Measurements from ENCODE around the gene CSGALNACT2. TPM values are rescaled to one million over a fixed set of nuclear protein-coding genes. Genes with fewer than 3 reads are reported as not detected.

The CSGALNACT2 gene
- total and polyA plus RNA-seq, 10 of the 15 experiments (the other 5 are each of a cell fraction or from before 2014, with no cell fraction given), result 2.5 to 12.6 (median 8.7) TPM

DNA sequence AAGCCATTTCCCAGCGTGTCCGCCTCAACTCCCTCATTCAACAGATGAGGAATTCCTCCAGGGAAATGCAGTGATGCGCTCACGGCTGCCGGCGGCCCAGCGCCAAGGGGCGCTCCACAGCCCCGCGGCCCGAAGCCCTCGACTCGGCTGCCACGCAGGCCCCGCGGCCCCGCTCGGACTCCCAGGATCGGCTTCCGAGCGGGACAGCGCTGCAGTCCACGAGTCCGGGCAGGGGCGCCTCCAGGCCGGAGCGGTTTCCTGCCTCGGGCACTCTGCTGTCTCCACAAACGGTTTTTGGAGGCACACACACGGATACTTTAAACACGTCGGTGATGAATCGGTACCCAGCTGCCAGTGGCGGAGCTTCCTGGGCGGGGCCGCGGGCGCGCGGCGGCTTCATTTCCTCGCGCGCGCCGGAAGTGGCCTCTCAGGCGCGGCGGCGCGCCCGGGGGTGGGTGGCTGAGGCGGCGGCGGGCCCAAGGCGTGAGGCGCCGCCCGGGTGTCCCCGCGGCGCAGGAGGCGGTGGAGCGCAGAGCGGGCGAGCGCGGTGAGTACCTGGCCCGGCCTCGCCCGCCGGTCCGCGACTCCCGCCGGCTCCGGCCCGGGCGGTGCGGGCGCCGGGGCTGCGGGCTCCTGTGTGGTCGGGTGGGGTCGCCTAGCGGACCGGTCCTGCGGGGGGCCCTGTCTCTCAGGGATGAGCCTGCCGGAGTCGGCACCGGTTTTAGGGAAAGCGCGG lies at the start of gene CSGALNACT2 (continued):
- TF ChIP-seq, protein P1, sequence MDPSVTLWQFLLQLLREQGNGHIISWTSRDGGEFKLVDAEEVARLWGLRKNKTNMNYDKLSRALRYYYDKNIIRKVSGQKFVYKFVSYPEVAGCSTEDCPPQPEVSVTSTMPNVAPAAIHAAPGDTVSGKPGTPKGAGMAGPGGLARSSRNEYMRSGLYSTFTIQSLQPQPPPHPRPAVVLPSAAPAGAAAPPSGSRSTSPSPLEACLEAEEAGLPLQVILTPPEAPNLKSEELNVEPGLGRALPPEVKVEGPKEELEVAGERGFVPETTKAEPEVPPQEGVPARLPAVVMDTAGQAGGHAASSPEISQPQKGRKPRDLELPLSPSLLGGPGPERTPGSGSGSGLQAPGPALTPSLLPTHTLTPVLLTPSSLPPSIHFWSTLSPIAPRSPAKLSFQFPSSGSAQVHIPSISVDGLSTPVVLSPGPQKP (IDR thresholded peaks at IDR 0.05; ENCODE audit: low read depth, low read length), result peak; percentile 80
- TF ChIP-seq SMARCA5 (IDR thresholded peaks at IDR 0.05), result no peak; the same call in none of the 2 replicates
- no peak for TF ChIP-seq IKZF2 (IDR thresholded peaks at IDR 0.05)
- TF ChIP-seq, protein P2, sequence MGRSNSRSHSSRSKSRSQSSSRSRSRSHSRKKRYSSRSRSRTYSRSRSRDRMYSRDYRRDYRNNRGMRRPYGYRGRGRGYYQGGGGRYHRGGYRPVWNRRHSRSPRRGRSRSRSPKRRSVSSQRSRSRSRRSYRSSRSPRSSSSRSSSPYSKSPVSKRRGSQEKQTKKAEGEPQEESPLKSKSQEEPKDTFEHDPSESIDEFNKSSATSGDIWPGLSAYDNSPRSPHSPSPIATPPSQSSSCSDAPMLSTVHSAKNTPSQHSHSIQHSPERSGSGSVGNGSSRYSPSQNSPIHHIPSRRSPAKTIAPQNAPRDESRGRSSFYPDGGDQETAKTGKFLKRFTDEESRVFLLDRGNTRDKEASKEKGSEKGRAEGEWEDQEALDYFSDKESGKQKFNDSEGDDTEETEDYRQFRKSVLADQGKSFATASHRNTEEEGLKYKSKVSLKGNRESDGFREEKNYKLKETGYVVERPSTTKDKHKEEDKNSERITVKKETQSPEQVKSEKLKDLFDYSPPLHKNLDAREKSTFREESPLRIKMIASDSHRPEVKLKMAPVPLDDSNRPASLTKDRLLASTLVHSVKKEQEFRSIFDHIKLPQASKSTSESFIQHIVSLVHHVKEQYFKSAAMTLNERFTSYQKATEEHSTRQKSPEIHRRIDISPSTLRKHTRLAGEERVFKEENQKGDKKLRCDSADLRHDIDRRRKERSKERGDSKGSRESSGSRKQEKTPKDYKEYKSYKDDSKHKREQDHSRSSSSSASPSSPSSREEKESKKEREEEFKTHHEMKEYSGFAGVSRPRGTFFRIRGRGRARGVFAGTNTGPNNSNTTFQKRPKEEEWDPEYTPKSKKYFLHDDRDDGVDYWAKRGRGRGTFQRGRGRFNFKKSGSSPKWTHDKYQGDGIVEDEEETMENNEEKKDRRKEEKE (IDR thresholded peaks at IDR 0.05), result 0 out of 2 replicates have a peak, but pooled peaks have one; percentile 22
- TF ChIP-seq RELA (IDR thresholded peaks at IDR 0.05; ENCODE audit: borderline replicate concordance, partially characterized antibody), result no peak
- TF ChIP-seq BCL11A (IDR thresholded peaks at IDR 0.05; ENCODE audit: low read depth, low read length), result no peak
- TF ChIP-seq STAT1 (conservative IDR thresholded peaks at IDR 0.05), result no peak
- TF ChIP-seq, protein P3, sequence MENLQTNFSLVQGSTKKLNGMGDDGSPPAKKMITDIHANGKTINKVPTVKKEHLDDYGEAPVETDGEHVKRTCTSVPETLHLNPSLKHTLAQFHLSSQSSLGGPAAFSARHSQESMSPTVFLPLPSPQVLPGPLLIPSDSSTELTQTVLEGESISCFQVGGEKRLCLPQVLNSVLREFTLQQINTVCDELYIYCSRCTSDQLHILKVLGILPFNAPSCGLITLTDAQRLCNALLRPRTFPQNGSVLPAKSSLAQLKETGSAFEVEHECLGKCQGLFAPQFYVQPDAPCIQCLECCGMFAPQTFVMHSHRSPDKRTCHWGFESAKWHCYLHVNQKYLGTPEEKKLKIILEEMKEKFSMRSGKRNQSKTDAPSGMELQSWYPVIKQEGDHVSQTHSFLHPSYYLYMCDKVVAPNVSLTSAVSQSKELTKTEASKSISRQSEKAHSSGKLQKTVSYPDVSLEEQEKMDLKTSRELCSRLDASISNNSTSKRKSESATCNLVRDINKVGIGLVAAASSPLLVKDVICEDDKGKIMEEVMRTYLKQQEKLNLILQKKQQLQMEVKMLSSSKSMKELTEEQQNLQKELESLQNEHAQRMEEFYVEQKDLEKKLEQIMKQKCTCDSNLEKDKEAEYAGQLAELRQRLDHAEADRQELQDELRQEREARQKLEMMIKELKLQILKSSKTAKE (IDR thresholded peaks at IDR 0.05; ENCODE audit: low read depth, poor library complexity, severe bottlenecking), result no peak
- TF ChIP-seq POLR2AphosphoS2 (IDR thresholded peaks at IDR 0.05; ENCODE audit: low read depth, low read length), result peak; percentile 75
